HepG2 (cell line): ENCODE measurements around the gene GP9. TPM values are rescaled to one million over a fixed set of nuclear protein-coding genes. Genes with fewer than 3 reads are reported as not detected.

Source experiments
- ARID5B ChIP-seq: IDR thresholded peaks from 2 replicates; pipeline ENCODE4 v1.4.0; 2020; ENCODE audit warnings: mild to moderate bottlenecking, missing genetic modification reagents
- GMEB2 ChIP-seq: IDR thresholded peaks from 2 replicates; pipeline ENCODE4 v1.6.1; 2016; ENCODE audit warnings: missing biosample characterization, missing genetic modification reagents, low read depth
- NCOA2 ChIP-seq: sonication (generic); formaldehyde crosslinking; IDR thresholded peaks from 2 replicates; pipeline ENCODE4 v1.8.0; 2022; ENCODE audit warnings: inconsistent platforms
- NR2C2 ChIP-seq: sonication (generic); formaldehyde crosslinking; IDR thresholded peaks from 2 replicates; pipeline ENCODE4 v1.4.0; 2020; ENCODE audit warnings: missing genetic modification reagents, mild to moderate bottlenecking, moderate library complexity, borderline replicate concordance
- SKIL ChIP-seq: sonication (generic); formaldehyde crosslinking; IDR thresholded peaks from 2 replicates; pipeline ENCODE4 v1.8.0; 2022; ENCODE audit warnings: missing genetic modification reagents, mild to moderate bottlenecking, moderate library complexity, borderline replicate concordance
- SOX5 ChIP-seq: IDR thresholded peaks from 2 replicates; pipeline ENCODE4 v1.6.1; 2016; ENCODE audit warnings: borderline replicate concordance
- TBL1XR1 ChIP-seq: fragments of 150-350 bp; IDR thresholded peaks from 2 replicates; pipeline ENCODE4 v1.6.1; 2014; ENCODE audit warnings: borderline replicate concordance, low read length; ENCODE audit not compliant: partially characterized antibody
- TFE3 ChIP-seq: IDR thresholded peaks from 2 replicates; pipeline ENCODE4 v1.6.1; 2016
- ZNF281 ChIP-seq: sonication (generic); formaldehyde crosslinking; IDR thresholded peaks from 2 replicates; pipeline ENCODE4 v1.4.0; 2020; ENCODE audit warnings: missing genetic modification reagents, borderline replicate concordance
- ZNF331 ChIP-seq: sonication (generic); formaldehyde crosslinking; IDR thresholded peaks from 2 replicates; pipeline ENCODE4 v1.4.0; 2020; ENCODE audit warnings: missing genetic modification reagents
- polyA plus RNA-seq, 8 experiments: library from polyadenylated mRNA; depleted of rRNA in 3 of 8; stranded (reverse) in 7 of 8; unstranded in 1 of 8; fragments of >200 nt; fragmentation: Illumina TruSeq in 4 of 8; extraction: Trizol in 4 of 8; gene quantifications; 2 replicates each; pipeline versions ENCODE4 v1.2.1 to v1.2.3, GENCODE V29; 2011 to 2016; ENCODE audit warnings: low read depth in 4 of 8, missing spikeins in 1 of 8, mixed read lengths in 1 of 8; ENCODE audit not compliant: insufficient read depth in 1 of 8
- total RNA-seq, 5 experiments: library from RNA; depleted of rRNA; stranded (reverse); fragments of >200 nt; fragmentation: Illumina TruSeq; extraction: Trizol; gene quantifications; 2 replicates each; pipeline ENCODE4 v1.2.3, GENCODE V29; 2016; ENCODE audit warnings: low read depth in 1 of 5

GP9 gene
- total and polyA plus RNA-seq, 2 of the 13 experiments (the other 11 are each of a cell fraction or from before 2014, with no cell fraction given), result not detected

- TF ChIP-seq SOX5, result peak; percentile 44; the same call in 1 of the 2 replicates
- no peak for TF ChIP-seq TFE3 (CRISPR knock-in tag)
- TF ChIP-seq NR2C2 (CRISPR knock-in tag), result peak; percentile 40; the same call in 1 of the 2 replicates
- peak; percentile 51 for TF ChIP-seq NCOA2
- peak; percentile 56; the same call in 1 of the 2 replicates for TF ChIP-seq ARID5B (CRISPR knock-in tag)
- peak; percentile 33; the same call in 1 of the 2 replicates for TF ChIP-seq SKIL
- no peak for TF ChIP-seq GMEB2
- TF ChIP-seq ZNF281 (CRISPR knock-in tag), result peak; percentile 60; the same call in 1 of the 2 replicates
- TF ChIP-seq ZNF331, result 0 out of 2 replicates have a peak, but pooled peaks have one; percentile 22
- TF ChIP-seq TBL1XR1, result no peak
These were observed 5.9 kb upstream of the GP9 start (continued) for GRCh38 chr3:129054605-129055104.
